NCI-H1092 treated with DMSO at 0.1 percent for 48 hours (cell line): ENCODE results near the gene TACC3.

Experiments used
- DNase-seq: peaks from one replicate; lab custom pipeline; 2025; lab: John Stamatoyannopoulos, UW

Gene TACC3

DNA sequence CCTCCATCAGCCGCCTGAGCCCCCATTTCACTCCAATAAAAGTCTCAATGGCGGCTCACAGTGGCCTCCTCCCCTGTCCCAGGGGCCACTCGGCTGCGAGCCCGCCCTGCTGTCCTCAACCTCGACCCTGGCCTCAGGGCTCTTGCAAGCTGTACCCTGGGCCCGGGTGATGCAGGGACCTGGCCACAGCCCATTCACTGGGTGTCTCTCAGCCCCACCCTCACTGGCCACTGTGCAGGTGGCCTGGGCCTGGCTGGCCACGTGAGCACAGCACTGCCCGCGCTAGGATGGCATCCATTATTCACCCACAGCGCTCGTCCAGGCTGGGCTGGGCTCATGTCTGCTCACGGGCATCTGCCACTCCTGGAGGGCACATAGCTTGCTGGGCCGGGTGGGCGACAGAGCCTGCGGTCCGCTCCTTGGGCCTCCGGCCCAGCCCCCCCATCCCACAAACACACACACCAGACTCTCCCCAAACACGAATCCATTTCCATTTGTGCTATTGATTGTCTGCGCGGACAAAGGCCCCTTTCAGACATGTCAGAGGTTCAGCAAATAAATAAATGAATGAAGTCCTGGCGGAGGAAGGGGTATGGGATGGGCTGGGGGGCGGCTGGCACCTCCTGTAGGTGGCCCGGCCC lies 55.3 kb downstream of the TACC3 start:
- no peak for DNase-seq

DNA sequence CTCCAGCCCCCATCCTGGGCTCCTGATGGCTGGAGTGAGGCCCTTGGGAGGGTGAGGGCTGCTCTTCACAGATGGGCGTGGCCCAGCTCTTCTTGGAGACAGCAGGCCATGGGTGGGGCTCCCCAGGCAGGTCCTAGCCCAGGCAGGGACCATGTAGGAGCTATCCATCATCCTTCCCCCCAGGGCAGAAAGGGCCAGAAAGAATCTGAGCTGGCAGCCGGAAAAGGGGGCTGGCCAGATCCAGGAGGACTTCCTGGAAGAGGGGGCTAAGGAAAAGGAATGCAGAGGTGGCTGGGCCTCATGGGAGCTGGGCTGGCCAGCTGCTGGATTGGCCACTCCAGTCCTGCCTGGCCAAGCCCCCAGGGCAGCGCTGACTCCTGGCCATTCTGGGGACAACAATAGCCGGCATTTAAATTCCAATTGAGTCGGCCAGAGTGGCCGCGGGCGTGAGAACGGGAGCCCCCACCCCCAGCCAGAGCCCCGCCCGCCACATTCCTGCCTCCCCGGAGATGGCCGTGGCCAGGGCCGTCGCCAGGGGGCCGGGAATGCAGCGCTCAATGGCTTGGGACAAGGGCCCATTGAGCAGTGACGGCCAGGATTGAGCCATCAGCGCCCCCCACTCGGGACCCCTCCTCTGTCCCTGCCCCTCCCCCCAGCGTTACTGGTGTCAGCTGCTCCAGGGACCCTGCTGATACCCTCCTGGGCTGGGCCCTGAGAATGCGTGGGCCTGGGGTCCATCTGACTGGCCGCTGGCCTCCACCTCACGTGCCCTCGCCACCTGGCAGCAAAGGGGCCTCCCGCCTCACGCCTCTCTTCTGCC lies 56.7 kb downstream of the TACC3 start:
- no peak for DNase-seq

GRCh38 chr4:1778642-1779392 lies 57.5 kb downstream of the TACC3 start:
- no peak for DNase-seq

- no peak for DNase-seq
These were observed 58.5 kb downstream of the TACC3 start for GRCh38 chr4:1779588-1780382.

GRCh38 chr4:1780435-1780834 lies 59.1 kb downstream of the TACC3 start:
- no peak for DNase-seq

DNA sequence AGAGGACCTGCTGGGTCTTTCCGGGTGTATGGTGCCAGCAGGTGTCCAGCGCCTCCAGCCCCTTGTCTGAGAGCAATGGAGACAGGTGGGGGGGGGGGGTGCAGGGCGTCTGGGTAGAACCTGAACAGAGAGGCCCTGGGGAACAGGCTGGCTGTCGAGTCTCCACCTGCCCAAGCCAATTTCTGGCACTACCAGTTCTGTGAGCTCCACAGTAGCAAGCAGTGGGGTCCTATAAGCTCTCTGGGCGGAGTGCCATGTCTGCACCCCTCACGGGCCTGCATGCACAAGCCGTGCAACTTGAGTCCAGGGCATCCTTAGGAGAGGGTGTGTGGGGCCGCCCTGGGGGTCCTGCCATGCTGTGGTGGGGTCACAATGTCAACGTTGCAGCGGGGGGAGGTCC lies 61.7 kb downstream of the TACC3 start:
- DNase-seq, result no peak

GRCh38 chr4:1783970-1784369 lies 62.6 kb downstream of the TACC3 start:
- DNase-seq, result no peak

DNA sequence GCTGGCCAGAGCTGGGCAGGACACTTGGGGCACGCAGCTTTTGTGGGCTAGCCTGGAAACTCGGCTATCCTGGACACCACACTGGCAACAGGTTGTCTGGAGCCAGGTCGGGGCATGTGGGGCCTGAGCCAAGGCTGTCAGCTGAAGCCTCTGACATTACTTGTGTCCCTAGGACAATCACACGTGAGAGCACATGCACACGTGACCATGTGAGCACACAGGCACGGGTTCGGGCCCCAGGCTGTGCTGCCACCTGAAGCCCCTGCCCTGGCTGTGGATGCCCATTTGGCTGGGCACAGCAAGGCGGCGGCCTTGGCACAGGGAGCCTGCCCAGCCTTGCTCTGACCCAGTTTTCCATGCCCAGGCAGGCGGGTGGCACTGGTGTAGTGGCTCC lies 63.1 kb downstream of the TACC3 start:
- no peak for DNase-seq

DNA sequence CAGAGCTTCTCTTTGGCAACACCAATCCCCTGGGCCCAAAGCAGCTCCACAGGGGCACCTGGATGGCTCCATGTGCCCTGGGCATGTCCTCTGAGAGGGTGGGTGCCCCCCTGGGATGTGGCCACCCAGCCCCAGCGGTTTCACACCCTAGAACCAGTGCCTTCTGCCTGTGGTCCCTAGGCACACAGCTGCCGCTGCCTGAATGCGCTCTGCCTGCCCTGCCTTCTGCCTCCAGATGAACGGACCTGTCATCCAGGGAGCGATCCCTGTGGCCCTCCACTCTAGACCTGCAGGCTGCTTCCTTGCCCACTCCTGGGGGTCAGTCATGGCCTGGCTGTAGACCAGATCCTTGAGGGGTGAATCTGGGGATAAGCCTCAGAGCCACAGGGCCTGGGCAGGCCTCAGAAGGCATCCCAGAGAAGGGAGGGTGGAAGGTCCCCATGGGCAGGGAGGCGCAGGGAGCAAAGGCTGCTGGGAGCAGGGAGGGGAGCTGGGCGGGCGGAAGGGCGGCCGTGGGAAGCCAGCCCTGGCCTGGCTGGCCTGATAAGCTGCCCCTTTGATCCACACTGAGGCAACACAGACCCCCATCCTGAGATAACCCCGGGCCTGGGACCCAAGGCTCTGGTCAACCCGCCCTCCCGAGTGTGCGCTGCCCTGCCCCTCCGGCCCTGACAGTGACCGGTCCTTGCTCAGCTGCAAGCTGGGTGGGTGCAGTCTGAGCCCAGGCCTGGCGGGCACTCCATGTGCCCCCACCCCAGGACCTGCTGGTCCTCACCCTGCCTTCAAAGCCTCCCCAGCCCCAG lies 63.7 kb downstream of the TACC3 start:
- no peak for DNase-seq

DNA sequence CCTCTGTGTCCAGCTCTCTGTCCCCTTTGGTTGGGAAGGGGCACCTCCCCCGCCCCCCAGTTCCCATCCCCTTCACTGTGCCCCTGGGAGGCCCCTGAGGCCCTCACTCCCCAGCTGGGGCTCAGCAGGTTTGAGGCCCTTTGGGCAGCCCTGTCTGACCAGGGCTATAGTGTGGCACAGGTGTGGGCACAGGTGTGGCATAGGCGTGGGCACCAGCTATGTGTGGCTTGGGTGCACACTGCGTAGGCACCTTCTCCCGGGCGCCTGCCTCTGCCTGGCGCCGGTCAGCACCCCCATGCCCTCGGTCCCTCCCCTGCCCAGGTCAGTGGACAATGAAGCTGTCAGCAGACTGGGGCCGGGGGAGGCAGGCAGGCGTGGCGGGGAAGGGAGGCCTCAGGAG lies 64.3 kb downstream of the TACC3 start:
- no peak for DNase-seq

- DNase-seq, result no peak
These were observed 65.4 kb downstream of the TACC3 start for GRCh38 chr4:1786544-1787362.

GRCh38 chr4:1787411-1788077 lies 66.2 kb downstream of the TACC3 start:
- DNase-seq, result no peak

GRCh38 chr4:1788254-1788973 lies 67.1 kb downstream of the TACC3 start:
- DNase-seq, result no peak

GRCh38 chr4:1789552-1789951 lies 68.2 kb downstream of the TACC3 start:
- DNase-seq, result no peak

- no peak for DNase-seq
These were observed 68.7 kb downstream of the TACC3 start for GRCh38 chr4:1790005-1790404.

DNA sequence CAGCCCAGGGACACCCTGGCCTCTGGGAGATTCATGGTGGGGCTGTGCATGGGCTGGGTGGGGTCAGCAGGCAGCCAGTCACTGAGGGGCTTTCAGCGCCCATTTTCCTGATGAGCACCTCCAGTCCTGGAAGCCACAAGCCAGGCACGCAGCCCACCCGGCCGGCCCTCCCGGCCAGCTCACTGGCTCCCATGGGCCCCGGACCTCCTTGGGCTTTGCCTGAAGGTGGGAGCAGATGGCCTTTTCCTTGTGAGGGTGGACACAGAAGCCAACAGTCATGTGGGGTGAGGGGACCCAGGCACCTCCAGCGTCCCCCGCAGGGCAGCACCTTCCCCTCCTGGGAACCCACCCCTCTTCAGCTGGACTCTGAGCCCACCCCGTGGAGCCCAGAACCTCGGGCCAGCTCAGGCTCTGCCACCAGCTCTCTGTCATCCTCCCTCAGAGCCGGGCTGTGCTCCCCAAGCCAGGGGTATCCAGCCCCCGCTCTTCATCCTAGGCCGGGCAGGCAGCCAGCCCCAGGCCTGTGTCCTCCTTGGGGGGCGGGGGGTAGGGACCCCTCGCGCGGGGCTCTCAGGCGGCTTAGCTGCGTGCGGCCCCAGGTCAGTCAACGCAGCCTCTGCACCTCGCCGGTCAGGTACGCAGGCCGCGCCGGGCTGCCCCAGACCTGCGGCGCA lies 71.0 kb downstream of the TACC3 start:
- DNase-seq, result no peak

DNA sequence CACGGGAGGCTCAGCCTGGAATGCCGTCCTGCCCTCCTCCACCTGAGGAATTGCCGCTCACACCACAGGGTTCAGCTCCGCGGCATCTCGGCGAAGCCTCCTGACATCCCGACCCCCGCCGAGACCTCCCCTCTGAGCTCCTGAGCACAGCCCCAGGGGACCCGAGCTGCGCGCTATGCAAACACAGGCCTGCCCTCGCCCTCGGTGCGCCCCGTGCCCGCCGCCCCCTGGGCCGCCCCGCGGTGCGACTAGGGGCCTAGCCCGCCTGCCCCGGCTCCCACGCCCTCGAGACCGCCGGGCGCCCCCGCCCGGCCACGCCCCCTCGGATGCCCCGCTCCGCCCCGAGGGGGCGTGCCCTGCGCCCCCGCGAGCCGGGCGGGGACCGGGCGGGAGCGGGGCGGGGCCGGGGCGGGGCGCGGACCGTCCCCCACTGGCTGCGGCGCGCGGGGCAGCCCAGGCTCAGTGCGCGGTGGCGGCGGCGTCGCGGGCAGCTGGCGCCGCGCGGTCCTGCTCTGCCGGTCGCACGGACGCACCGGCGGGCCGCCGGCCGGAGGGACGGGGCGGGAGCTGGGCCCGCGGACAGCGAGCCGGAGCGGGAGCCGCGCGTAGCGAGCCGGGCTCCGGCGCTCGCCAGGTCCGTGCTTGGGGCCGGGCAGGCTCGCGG lies 71.6 kb downstream of the TACC3 start, which contains the start of gene FGFR3:
Gene FGFR3 (plus strand): TSS at position 462 of the 664 bp plus-strand sequence. CDS start 642 bp downstream, outside the sequence.
- no peak for DNase-seq

- no peak for DNase-seq
These were observed 72.1 kb downstream of the TACC3 start for GRCh38 chr4:1793496-1793840.
